PC-9 (cell line): Measurements from ENCODE around the gene EDN2.

ENCODE experiments used
- EZH2 ChIP-seq: fragments of 200-600 bp; sonication (generic); IDR thresholded peaks from 2 replicates; pipeline ENCODE4 v1.8.0; 2017; ENCODE audit warnings: antibody characterized with exemption, low read depth
- TF ChIP-seq, protein P1 (sequence below): fragments of 200-600 bp; sonication (generic); conservative IDR thresholded peaks from 2 replicates; pipeline ENCODE4 v1.6.1; 2017; ENCODE audit warnings: mixed run types, antibody characterized with exemption, mild to moderate bottlenecking, moderate library complexity

DNA sequence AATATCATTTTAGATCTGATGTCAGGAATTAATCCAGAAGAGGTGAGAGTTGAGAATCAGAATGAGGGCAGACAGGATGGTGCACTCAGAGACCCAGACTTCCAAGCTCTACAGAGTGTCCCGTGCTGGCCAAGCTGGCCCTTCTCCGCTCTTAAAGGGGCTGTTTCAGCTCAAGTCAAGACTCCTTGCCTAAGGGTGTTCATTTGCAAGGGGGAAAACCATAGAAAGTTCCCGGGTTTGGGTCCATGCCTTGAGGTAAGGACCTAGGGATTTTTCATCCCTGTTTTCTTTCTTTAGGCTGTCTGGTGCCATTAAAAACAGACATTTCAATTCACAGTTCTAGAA lies 47.5 kb downstream of the EDN2 start:
- TF ChIP-seq, protein P1, sequence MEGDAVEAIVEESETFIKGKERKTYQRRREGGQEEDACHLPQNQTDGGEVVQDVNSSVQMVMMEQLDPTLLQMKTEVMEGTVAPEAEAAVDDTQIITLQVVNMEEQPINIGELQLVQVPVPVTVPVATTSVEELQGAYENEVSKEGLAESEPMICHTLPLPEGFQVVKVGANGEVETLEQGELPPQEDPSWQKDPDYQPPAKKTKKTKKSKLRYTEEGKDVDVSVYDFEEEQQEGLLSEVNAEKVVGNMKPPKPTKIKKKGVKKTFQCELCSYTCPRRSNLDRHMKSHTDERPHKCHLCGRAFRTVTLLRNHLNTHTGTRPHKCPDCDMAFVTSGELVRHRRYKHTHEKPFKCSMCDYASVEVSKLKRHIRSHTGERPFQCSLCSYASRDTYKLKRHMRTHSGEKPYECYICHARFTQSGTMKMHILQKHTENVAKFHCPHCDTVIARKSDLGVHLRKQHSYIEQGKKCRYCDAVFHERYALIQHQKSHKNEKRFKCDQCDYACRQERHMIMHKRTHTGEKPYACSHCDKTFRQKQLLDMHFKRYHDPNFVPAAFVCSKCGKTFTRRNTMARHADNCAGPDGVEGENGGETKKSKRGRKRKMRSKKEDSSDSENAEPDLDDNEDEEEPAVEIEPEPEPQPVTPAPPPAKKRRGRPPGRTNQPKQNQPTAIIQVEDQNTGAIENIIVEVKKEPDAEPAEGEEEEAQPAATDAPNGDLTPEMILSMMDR = no peak
- no peak for TF ChIP-seq EZH2
